ENCODE data around the gene TAF4.

The TAF4 gene

DNA sequence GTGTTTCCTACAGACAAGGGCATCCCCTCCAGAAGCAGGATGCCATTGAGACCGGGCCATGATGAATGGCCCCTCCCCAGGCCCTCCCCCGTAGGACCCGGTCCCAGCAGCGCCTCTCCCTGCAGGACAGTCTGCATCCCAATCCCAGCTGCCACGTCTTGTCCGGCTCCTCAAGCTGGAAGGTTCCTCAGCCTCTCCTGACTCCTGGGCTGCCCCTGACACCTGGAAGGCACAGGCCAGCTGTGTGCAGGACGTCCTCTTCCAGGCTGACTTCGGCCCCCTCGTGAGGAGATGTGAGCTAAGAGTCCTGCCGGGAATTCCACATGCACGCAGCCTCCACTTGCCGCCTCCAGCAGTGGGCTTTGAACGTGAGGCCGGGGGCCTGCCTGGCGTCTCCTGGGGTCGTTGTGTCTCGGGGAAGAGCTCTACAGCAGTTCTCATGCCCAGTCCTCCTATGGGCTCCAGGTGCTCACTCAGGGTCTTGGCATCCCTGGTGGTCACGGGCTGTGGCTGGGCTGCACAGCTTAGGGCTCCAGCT, 64.4 kb downstream of the TAF4 start:
- TF ChIP-seq, protein P1, sequence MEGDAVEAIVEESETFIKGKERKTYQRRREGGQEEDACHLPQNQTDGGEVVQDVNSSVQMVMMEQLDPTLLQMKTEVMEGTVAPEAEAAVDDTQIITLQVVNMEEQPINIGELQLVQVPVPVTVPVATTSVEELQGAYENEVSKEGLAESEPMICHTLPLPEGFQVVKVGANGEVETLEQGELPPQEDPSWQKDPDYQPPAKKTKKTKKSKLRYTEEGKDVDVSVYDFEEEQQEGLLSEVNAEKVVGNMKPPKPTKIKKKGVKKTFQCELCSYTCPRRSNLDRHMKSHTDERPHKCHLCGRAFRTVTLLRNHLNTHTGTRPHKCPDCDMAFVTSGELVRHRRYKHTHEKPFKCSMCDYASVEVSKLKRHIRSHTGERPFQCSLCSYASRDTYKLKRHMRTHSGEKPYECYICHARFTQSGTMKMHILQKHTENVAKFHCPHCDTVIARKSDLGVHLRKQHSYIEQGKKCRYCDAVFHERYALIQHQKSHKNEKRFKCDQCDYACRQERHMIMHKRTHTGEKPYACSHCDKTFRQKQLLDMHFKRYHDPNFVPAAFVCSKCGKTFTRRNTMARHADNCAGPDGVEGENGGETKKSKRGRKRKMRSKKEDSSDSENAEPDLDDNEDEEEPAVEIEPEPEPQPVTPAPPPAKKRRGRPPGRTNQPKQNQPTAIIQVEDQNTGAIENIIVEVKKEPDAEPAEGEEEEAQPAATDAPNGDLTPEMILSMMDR (IDR thresholded peaks at IDR 0.05; ENCODE audit: low read depth, low read length, missing control alignments): no peak
- H3K4me3 ChIP-seq (ENCODE audit: low read depth, low read length): no peak overlapping the region
- DNase-seq (ENCODE audit: low read depth): no peak

DNA sequence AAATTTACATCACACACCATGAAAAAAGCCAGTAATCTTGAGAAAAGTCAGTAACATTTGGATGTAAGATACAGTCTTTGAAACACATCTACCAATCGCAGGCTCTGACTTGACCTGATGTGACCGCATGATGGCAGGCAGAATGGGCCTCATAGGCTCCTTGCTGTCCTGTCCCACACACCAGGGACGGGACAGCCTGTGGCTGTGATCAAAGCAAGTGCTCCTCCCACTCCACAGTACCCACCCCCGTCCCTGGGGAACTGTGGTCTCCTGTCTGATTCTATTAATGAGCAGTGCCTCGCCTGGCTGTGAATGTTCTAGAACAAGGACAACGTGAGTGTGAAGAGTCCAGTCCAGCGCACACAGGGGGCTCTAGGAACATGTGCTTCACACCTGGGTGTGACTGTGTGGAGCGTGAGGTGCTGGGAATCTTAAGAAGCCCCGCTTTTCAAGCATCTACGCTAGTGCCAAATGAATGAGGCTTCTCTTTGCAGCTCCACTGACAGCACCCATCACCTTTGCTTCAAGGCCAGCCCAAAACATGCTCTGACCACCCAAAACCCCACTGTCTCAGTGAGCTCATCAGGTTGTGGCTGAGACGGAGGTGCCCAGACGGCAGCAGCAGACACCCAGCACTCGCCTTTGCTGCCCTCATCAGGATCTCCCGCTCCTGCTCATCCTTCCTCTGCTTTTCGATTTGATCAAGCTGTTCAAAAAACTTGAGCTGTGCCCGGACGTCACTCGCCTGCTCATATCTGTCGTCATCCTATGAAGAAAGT, 67.1 kb downstream of the TAF4 start:
- H3K4me3 ChIP-seq (ENCODE audit: low read depth, low read length): no peak overlapping the region
- DNase-seq (ENCODE audit: low read depth): no peak
- TF ChIP-seq, protein P1 (IDR thresholded peaks at IDR 0.05; ENCODE audit: low read depth, low read length, missing control alignments): no peak

DNA sequence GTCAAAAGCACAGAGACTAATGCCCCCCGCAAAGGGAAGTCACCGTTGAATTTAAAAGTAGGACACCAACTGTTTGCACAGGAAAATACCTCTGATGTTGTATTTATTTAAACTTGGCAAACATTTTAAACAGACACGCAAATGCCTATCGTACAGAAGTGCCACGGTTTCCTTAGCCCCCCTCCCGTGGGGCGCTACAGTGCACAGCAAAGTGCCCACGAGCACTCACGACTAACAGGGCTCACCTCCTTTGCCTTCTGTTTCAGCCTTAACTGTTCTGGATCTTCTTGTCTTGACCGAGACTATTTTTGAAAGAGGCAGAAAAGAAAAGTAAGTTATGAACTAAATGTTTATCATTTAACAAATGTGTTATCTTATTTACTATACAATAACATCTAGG, 67.8 kb downstream of the TAF4 start:
- no peak for DNase-seq (ENCODE audit: low read depth)
- no peak overlapping the region for H3K4me3 ChIP-seq (ENCODE audit: low read depth, low read length)
- TF ChIP-seq, protein P1 (IDR thresholded peaks at IDR 0.05; ENCODE audit: low read depth, low read length, missing control alignments): no peak

DNA sequence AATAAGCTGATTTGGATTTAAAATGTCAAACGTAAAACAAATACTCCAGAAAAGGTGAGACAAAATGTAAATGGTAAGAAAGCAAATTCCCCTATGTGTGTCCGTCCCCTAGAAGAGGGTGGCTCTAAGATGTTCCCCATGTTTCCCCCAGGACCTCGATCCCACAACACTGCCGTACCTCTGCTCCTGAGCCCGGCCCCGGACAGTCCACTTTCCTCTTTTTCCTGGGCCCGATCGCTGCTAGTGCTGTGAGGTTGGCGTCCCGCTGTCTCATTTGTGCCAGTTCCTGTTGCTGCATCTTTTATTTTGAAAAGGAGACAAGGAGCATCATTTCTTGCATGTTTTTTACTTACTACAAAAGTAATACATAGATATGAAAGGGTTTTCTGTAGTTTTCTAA, 68.3 kb downstream of the TAF4 start:
- DNase-seq (ENCODE audit: low read depth): no peak
- TF ChIP-seq, protein P1 (IDR thresholded peaks at IDR 0.05; ENCODE audit: low read depth, low read length, missing control alignments): no peak
- H3K4me3 ChIP-seq (ENCODE audit: low read depth, low read length): no peak overlapping the region

DNA sequence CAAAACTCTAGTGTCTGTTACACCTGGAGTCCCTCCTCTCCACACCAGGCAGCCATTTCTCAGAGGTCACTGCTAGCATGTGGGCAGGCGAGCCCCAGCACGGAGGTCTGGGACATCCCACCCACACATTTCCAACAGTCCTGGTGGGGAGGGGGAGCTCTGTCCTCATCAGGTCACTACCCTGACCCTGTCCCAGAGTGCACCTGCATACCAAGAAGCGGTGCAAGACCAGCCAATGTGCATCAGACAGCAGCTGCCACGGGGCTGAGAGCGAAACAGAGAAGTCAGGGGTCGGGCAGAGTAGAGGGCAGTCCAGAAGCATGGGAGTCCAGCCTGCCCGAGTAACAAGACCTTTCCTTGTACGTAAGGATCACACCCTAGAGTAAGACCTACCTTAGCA, 71.1 kb downstream of the TAF4 start:
- TF ChIP-seq, protein P1 (IDR thresholded peaks at IDR 0.05; ENCODE audit: low read depth, low read length, missing control alignments): no peak
- DNase-seq (ENCODE audit: low read depth): no peak
- H3K4me3 ChIP-seq (ENCODE audit: low read depth, low read length): no peak overlapping the region

DNA sequence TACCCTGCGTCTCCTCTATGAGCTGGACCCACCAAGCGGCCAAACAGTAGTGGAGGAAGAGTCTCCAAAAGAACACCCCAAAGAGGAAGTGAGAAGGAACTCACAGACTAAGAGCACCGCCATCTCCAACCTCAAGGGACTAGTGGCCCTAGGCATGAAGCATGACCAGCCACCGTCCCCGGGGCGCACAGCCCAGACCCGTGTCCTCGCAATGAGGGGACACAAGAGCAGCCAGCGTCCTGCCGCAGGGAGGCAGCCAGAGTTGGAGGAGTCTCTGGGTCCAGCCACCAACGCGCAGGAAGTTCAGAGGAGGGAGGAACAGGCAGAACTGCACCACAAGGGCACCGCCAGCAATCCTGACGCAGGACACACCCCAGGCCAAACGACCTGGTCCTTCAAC, 72.6 kb downstream of the TAF4 start:
- TF ChIP-seq, protein P1 (IDR thresholded peaks at IDR 0.05; ENCODE audit: low read depth, low read length, missing control alignments): no peak
- DNase-seq (ENCODE audit: low read depth): no peak
- H3K4me3 ChIP-seq (ENCODE audit: low read depth, low read length): no peak overlapping the region

DNA sequence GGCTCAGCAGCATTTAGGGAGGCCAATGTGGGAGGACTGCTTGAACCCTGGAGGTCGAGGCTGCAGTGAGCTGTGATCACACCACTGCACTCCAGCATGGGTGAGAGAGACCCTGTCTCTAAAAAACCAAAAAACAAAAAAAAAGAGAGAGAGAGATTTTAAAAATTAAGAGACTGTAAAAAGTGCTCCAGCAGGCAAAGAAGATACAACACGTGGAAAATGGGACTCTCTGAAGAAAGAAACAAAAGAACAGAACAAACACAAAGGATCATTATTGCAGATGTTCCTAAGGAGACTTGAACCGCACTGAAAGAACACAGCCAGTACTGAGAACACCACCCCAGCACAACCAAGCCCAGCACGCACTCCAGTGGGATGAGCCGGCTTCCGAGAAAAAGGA, 74.2 kb downstream of the TAF4 start:
- no peak overlapping the region for H3K4me3 ChIP-seq (ENCODE audit: low read depth, low read length)
- no peak for DNase-seq (ENCODE audit: low read depth)
- TF ChIP-seq, protein P1 (IDR thresholded peaks at IDR 0.05; ENCODE audit: low read depth, low read length, missing control alignments): no peak

Data from GM12864 (cell line).